ENCODE measurements around the gene ZNRF4.

- TF ChIP-seq CTCF (IDR thresholded peaks at IDR 0.05; ENCODE audit: low read depth, low read length) = no peak
- no peak for TF ChIP-seq MYC (IDR thresholded peaks at IDR 0.05; ENCODE audit: low read depth, low read length)
These were observed 18.3 kb upstream of the ZNRF4 start for GRCh38 chr19:5436948-5437306.

All from NB4 (cell line).